ENCODE data around the gene TTC8. TPM values are rescaled to one million over a fixed set of nuclear protein-coding genes. Genes with fewer than 3 reads are reported as not detected.

The TTC8 gene
- total and polyA plus RNA-seq, 10 donors, result 4.5 to 23.6 (median 11.0) TPM

GRCh38 chr14:88870777-88871176 lies 46.3 kb downstream of the TTC8 start:
- 93 to 97% (median 96%) methylated on average over 7 of the region's 7 CpGs for WGBS, 5 donors
- intact Hi-C loops (cut with DNase I; ENCODE audit: low total_unique reads), result no loop called here
- TF ChIP-seq CTCF (IDR thresholded peaks at IDR 0.05 in 8 of 11, conservative IDR thresholded peaks at IDR 0.05 in 3 of 11), result no peak
- no peak for TF ChIP-seq POLR2A (IDR thresholded peaks at IDR 0.05)
- no peak for TF ChIP-seq POLR2AphosphoS5 (IDR thresholded peaks at IDR 0.05)
- H3K27ac ChIP-seq, result no peak overlapping the region
- H3K4me3 ChIP-seq, result no peak overlapping the region
- H3K9me3 ChIP-seq, result no peaks in the 10 kb centered on the region
- H3K4me1 ChIP-seq, result no peaks in the 10 kb centered on the region
- H3K27me3 ChIP-seq (replicated peaks in 1 of 7), result no peaks in the 10 kb centered on the region
- DNase-seq, result no peak
- peaks cover 0 to 42% (median 15%) of the 10 kb centered on the region in 6 donors for H3K36me3 ChIP-seq

GRCh38 chr14:88871429-88871828 lies 47.0 kb downstream of the TTC8 start:
- Histone ChIP-seq H3K4me1 (no peaks in the 10 kb centered on the region), H3K4me3 (no peak overlapping the region), H3K27ac (no peak overlapping the region), H3K9me3 (no peaks in the 10 kb centered on the region), H3K27me3 (replicated peaks in 1 of 7) (no peaks in the 10 kb centered on the region), H3K36me3 (peaks cover 0 to 42% (median 15%) of the 10 kb centered on the region in 6 donors)
- WGBS, 5 donors, result 90 to 97% (median 92%) methylated on average over 3 of the region's 3 CpGs
- DNase-seq, result no peak
- intact Hi-C loops (cut with DNase I; ENCODE audit: low total_unique reads), result no loop called here
- TF ChIP-seq POLR2A (IDR thresholded peaks at IDR 0.05), result no peak
- no peak for TF ChIP-seq CTCF (IDR thresholded peaks at IDR 0.05 in 8 of 11, conservative IDR thresholded peaks at IDR 0.05 in 3 of 11)
- TF ChIP-seq POLR2AphosphoS5 (IDR thresholded peaks at IDR 0.05), result no peak

- no peak for TF ChIP-seq POLR2AphosphoS5 (IDR thresholded peaks at IDR 0.05)
- TF ChIP-seq POLR2A (IDR thresholded peaks at IDR 0.05), result no peak
- TF ChIP-seq CTCF (IDR thresholded peaks at IDR 0.05 in 8 of 11, conservative IDR thresholded peaks at IDR 0.05 in 3 of 11), result no peak
- no peaks in the 10 kb centered on the region for H3K9me3 ChIP-seq
- no peak for DNase-seq
- no peaks in the 10 kb centered on the region for H3K27me3 ChIP-seq (replicated peaks in 1 of 7)
- 83 to 88% (median 87%) methylated on average over 3 of the region's 3 CpGs for WGBS, 5 donors
- H3K36me3 ChIP-seq, result peaks cover 0 to 50% (median 17%) of the 10 kb centered on the region in 6 donors
- intact Hi-C loops (cut with DNase I; ENCODE audit: low total_unique reads), result no loop called here
- no peaks in the 10 kb centered on the region for H3K4me1 ChIP-seq
- no peak overlapping the region for H3K27ac ChIP-seq
- H3K4me3 ChIP-seq, result no peak overlapping the region
Observed at GRCh38 chr14:88872976-88873375, 48.5 kb downstream of the TTC8 start.

GRCh38 chr14:88877192-88877591 lies 52.7 kb downstream of the TTC8 start:
- DNase-seq, result no peak
- Histone ChIP-seq H3K4me3 (no peak overlapping the region), H3K36me3 (peaks cover 0 to 65% (median 22%) of the 10 kb centered on the region in 6 donors), H3K9me3 (peaks cover 5 to 22% (median 13%) of the 10 kb centered on the region in 8 donors), H3K27ac (no peak overlapping the region), H3K27me3 (replicated peaks in 1 of 7) (no peaks in the 10 kb centered on the region), H3K4me1 (no peaks in the 10 kb centered on the region)
- WGBS, 5 donors, result 98 to 100% (median 99%) methylated on average over 2 of the region's 2 CpGs
- intact Hi-C loops (cut with DNase I; ENCODE audit: low total_unique reads), result no loop called here
- no peak for TF ChIP-seq POLR2A (IDR thresholded peaks at IDR 0.05)
- no peak for TF ChIP-seq CTCF (IDR thresholded peaks at IDR 0.05 in 8 of 11, conservative IDR thresholded peaks at IDR 0.05 in 3 of 11)
- TF ChIP-seq POLR2AphosphoS5 (IDR thresholded peaks at IDR 0.05), result no peak
